ENCODE data around the gene HNRNPUL2.
A peak's percentile ranks its signal among the peaks of the same experiment; 100 is the strongest.

Gene HNRNPUL2

DNA sequence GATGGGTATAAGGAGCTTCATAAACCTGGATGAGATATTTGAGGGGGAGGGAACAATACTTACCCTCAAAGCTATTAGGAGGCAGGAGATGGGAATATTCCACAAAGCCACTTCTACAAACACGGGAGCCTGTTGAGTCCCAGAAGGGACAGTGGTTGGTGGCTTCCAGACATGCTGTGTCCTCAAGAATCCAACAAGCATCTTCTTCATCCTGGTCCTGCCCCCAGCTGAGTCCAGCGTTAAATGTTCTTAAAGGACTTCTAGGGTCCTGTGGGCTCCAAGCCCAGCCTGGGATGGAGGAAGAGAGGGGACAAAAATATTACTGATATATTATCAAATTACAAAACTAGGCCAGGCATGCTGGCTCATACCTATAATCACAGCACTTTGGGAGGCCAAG is 59.8 kb downstream of the HNRNPUL2 start:
- TF ChIP-seq YY1 (IDR thresholded peaks at IDR 0.05; ENCODE audit: low read depth) = no peak
- TF ChIP-seq, protein P1, sequence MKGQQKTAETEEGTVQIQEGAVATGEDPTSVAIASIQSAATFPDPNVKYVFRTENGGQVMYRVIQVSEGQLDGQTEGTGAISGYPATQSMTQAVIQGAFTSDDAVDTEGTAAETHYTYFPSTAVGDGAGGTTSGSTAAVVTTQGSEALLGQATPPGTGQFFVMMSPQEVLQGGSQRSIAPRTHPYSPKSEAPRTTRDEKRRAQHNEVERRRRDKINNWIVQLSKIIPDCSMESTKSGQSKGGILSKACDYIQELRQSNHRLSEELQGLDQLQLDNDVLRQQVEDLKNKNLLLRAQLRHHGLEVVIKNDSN (IDR thresholded peaks at IDR 0.05) = no peak
- no peak for TF ChIP-seq EP300 (IDR thresholded peaks at IDR 0.05; ENCODE audit: borderline replicate concordance)
- TF ChIP-seq TCF12 (IDR thresholded peaks at IDR 0.05; ENCODE audit: low read depth) = no peak
- TF ChIP-seq FOXM1 (IDR thresholded peaks at IDR 0.05; ENCODE audit: borderline replicate concordance, low read depth) = no peak
- TF ChIP-seq TEAD4 (IDR thresholded peaks at IDR 0.05) = no peak
- TF ChIP-seq NFIC (IDR thresholded peaks at IDR 0.05) = no peak
- TF ChIP-seq TAF1 (IDR thresholded peaks at IDR 0.05; ENCODE audit: low read depth) = no peak
- no peak for TF ChIP-seq RAD21 (IDR thresholded peaks at IDR 0.05; ENCODE audit: low read depth)
- TF ChIP-seq, protein P2, sequence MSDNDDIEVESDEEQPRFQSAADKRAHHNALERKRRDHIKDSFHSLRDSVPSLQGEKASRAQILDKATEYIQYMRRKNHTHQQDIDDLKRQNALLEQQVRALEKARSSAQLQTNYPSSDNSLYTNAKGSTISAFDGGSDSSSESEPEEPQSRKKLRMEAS (IDR thresholded peaks at IDR 0.05) = no peak
- no peak for TF ChIP-seq CREB1 (IDR thresholded peaks at IDR 0.05; ENCODE audit: low read depth)
- no peak for TF ChIP-seq CEBPB (IDR thresholded peaks at IDR 0.05)
- TF ChIP-seq, protein P3, sequence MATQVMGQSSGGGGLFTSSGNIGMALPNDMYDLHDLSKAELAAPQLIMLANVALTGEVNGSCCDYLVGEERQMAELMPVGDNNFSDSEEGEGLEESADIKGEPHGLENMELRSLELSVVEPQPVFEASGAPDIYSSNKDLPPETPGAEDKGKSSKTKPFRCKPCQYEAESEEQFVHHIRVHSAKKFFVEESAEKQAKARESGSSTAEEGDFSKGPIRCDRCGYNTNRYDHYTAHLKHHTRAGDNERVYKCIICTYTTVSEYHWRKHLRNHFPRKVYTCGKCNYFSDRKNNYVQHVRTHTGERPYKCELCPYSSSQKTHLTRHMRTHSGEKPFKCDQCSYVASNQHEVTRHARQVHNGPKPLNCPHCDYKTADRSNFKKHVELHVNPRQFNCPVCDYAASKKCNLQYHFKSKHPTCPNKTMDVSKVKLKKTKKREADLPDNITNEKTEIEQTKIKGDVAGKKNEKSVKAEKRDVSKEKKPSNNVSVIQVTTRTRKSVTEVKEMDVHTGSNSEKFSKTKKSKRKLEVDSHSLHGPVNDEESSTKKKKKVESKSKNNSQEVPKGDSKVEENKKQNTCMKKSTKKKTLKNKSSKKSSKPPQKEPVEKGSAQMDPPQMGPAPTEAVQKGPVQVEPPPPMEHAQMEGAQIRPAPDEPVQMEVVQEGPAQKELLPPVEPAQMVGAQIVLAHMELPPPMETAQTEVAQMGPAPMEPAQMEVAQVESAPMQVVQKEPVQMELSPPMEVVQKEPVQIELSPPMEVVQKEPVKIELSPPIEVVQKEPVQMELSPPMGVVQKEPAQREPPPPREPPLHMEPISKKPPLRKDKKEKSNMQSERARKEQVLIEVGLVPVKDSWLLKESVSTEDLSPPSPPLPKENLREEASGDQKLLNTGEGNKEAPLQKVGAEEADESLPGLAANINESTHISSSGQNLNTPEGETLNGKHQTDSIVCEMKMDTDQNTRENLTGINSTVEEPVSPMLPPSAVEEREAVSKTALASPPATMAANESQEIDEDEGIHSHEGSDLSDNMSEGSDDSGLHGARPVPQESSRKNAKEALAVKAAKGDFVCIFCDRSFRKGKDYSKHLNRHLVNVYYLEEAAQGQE (IDR thresholded peaks at IDR 0.05; ENCODE audit: low read depth) = no peak

DNA sequence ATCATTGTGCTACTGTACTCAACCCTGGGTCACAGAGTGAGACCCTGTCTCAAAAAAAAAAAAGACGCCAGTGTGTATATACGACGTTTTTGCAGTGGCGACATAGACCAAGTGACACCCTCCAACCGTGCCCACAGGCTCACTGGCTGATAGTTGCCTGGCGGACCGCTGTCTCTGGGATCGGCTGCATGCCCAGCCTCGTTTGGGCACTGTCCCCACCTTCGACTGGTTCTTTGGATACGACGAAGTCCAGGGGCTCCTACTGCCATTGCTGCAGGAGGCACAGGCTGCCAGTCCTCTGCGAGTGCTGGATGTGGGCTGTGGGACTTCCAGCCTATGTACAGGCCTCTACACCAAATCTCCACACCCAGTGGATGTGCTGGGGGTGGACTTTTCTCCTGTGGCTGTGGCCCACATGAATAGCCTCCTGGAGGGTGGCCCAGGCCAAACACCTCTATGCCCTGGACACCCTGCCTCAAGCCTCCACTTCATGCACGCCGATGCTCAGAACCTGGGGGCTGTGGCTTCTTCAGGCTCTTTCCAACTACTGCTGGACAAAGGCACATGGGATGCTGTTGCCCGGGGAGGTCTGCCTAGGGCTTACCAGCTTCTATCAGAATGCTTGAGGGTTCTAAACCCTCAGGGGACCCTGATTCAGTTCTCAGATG is 60.9 kb downstream of the HNRNPUL2 start:
- TF ChIP-seq NFIC (IDR thresholded peaks at IDR 0.05) (no peak), EP300 (IDR thresholded peaks at IDR 0.05; ENCODE audit: borderline replicate concordance) (no peak), RAD21 (IDR thresholded peaks at IDR 0.05; ENCODE audit: low read depth) (no peak), YY1 (IDR thresholded peaks at IDR 0.05; ENCODE audit: low read depth) (no peak), CEBPB (IDR thresholded peaks at IDR 0.05) (no peak), EGR1 (IDR thresholded peaks at IDR 0.05) (no peak)
- TF ChIP-seq, protein P2 (IDR thresholded peaks at IDR 0.05) = no peak
- TF ChIP-seq, protein P3 (IDR thresholded peaks at IDR 0.05; ENCODE audit: low read depth) = no peak

DNA sequence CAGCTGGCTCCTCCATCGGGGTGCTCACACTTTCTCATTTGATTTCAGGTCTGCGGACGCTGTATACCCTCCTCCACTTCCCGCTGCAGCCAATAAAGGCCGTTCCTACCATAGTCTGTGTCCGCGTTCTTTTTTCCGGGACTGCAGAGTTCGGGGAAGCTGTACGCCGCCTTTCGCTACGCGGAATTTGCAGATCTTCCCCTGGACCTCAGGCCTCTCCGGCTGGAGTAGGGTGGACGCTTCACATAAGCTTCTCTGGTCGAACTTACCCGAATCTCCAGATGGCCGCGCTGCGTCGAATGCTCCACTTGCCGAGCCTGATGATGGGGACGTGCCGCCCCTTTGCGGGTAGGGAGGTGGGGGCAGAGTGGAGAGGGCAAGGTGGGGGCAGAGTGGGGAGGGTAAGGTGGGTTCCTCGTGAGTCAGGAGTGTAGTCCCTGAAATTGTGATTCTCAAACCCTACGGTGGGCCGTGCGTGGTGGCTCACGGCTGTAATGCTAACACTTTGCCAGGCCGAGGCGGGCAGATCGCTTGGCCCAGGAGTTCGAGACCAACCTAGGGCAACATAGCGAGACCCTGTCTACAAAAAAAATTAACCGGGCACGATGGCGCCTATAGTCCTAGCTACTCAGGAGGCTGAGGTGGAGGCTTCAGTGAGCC is 61.5 kb downstream of the HNRNPUL2 start:
- TF ChIP-seq, protein P2 (IDR thresholded peaks at IDR 0.05) = peak; percentile 47
- TF ChIP-seq TCF12 (IDR thresholded peaks at IDR 0.05; ENCODE audit: low read depth) (no peak), EP300 (IDR thresholded peaks at IDR 0.05; ENCODE audit: borderline replicate concordance) (0 out of 2 replicates have a peak, but pooled peaks have one; percentile 32), NFIC (IDR thresholded peaks at IDR 0.05) (0 out of 2 replicates have a peak, but pooled peaks have one; percentile 1)

DNA sequence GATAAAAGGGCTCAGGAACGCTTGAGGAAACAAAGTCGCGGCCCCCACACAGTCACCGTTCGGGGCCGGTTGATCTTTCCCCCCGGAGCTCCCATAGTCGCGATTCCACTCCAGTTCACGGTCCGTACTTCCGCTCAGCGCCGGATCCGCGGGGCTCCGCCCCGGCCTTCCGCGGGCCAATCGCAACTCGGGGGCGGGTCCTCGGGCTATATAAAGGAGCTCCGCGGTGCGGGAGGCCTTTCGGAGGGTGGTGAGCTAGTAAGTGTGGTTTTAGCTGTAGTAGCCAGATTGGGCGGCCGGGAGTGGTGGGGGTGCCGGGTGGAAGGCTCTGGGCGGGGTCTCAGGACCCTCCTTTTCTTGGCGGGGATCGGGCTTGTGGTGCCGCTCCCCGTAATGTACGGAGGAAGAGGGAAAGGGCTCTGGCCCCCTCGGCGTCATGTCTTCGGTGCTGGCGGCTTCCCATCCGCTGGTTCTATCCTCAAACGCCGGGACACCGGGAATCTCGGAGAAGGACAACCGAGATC is 62.1 kb downstream of the HNRNPUL2 start, which contains the start of the genes C11orf98 and CSKMT:
Gene C11orf98 (minus strand): TSS at position 136 of the 524 bp plus-strand sequence. CDS start 41 bp downstream, at position 95.
Gene CSKMT (plus strand): TSS at position 238 of the 524 bp plus-strand sequence. CDS start 568 bp downstream, outside the sequence.
- TF ChIP-seq, protein P1 (IDR thresholded peaks at IDR 0.05) = no peak
- TF ChIP-seq, protein P3 (IDR thresholded peaks at IDR 0.05; ENCODE audit: low read depth) = no peak
- TF ChIP-seq ZBTB7A (IDR thresholded peaks at IDR 0.05; ENCODE audit: low read depth) = peak; percentile 96
- TF ChIP-seq YY1 (IDR thresholded peaks at IDR 0.05; ENCODE audit: low read depth) = no peak
- TF ChIP-seq TCF12 (IDR thresholded peaks at IDR 0.05; ENCODE audit: low read depth) = peak; percentile 41; the same call in 1 of the 2 replicates
- no peak for TF ChIP-seq EGR1 (IDR thresholded peaks at IDR 0.05)
- TF ChIP-seq, protein P2 (IDR thresholded peaks at IDR 0.05) = peak; percentile 35; the same call in 1 of the 2 replicates
- peak; percentile 51 for TF ChIP-seq CREB1 (IDR thresholded peaks at IDR 0.05; ENCODE audit: low read depth)
- TF ChIP-seq NFIC (IDR thresholded peaks at IDR 0.05) = 0 out of 2 replicates have a peak, but pooled peaks have one; percentile 6
- TF ChIP-seq TAF1 (IDR thresholded peaks at IDR 0.05; ENCODE audit: low read depth) = peak; percentile 93

Measured in Ishikawa (cell line).